Calu3 (cell line): Measurements from ENCODE around the gene ENTREP1. TPM values are rescaled to one million over a fixed set of nuclear protein-coding genes. Genes with fewer than 3 reads are reported as not detected.

Experiments
- BruUV-seq: library from RNA; stranded (reverse); fragments of 400-500 nt; replicated peaks from 2 replicates; lab custom pipeline; 2021; lab: Mats Ljungman, UMichigan
- CTCF ChIA-PET: fragments of 300-600 bp; sonication (Branson Sonifier 250); formaldehyde crosslinking; loops from one replicate; lab custom pipeline; 2022; ENCODE audit warnings: antibody characterized with exemption; lab: Charles Lee
- DNase-seq: peaks from one replicate; pipeline ENCODE4 v3.0.0; 2022
- H3K27ac Mint-ChIP-seq: one replicate; pipeline ENCODE4 v1.8.0; 2022; ENCODE audit warnings: mixed read lengths; ENCODE audit not compliant: unreplicated experiment
- H3K27me3 Mint-ChIP-seq: one replicate; pipeline ENCODE4 v1.8.0; 2022; ENCODE audit warnings: mixed read lengths; ENCODE audit not compliant: unreplicated experiment
- H3K36me3 Mint-ChIP-seq: one replicate; pipeline ENCODE4 v1.8.0; 2022; ENCODE audit warnings: mild to moderate bottlenecking, moderate library complexity, mixed read lengths; ENCODE audit not compliant: insufficient read depth, unreplicated experiment
- H3K4me1 Mint-ChIP-seq: one replicate; pipeline ENCODE4 v1.8.0; 2022; ENCODE audit warnings: mild to moderate bottlenecking, low read depth, mixed read lengths; ENCODE audit not compliant: unreplicated experiment
- H3K4me3 Mint-ChIP-seq: one replicate; pipeline ENCODE4 v1.8.0; 2022; ENCODE audit warnings: mild to moderate bottlenecking, low read depth, moderate library complexity, mixed read lengths; ENCODE audit not compliant: unreplicated experiment
- H3K9me3 Mint-ChIP-seq: one replicate; pipeline ENCODE4 v1.8.0; 2022; ENCODE audit warnings: low read depth, mixed read lengths; ENCODE audit not compliant: unreplicated experiment
- CTCF ChIP-seq: fragments of 200-600 bp; IDR thresholded peaks from one replicate; pipeline ENCODE4 v1.8.0; 2022; ENCODE audit warnings: antibody characterized with exemption; ENCODE audit not compliant: unreplicated experiment
- intact Hi-C: fragments of 100-400 bp; cut with micrococcal nuclease; formaldehyde crosslinking; loops from one replicate; pipeline ENCODE4 v1.10.0; 2022; ENCODE audit not compliant: unreplicated experiment
- total RNA-seq: library from RNA; stranded (reverse); gene quantifications from 2 replicates; pipeline ENCODE4 v1.2.3, GENCODE V29; 2022

ENTREP1 gene
- total RNA-seq, 1 experiment from 2014 or later, result 1.8 TPM

GRCh38 chr9:69386651-69387050, 61.6 kb downstream of the ENTREP1 start:
- Mint-ChIP-seq H3K27ac (no peak overlapping the region), H3K27me3 (no peaks in the 10 kb centered on the region), H3K4me3 (no peak overlapping the region), H3K36me3 (no peaks in the 10 kb centered on the region), H3K4me1 (peaks cover 9% of the 10 kb centered on the region), H3K9me3 (no peaks in the 10 kb centered on the region)
- CTCF ChIA-PET, result no interaction called here
- BruUV-seq, result no TSS peak
- intact Hi-C loops, result no loop called here
- DNase-seq, result no peak
- TF ChIP-seq CTCF, result no peak

- intact Hi-C loops, result no loop called here
- no TSS peak for BruUV-seq
- CTCF ChIA-PET, result no interaction called here
Measured at GRCh38 chr9:69388596-69388995, 63.6 kb downstream of the ENTREP1 start.

GRCh38 chr9:69389437-69389995, 64.5 kb downstream of the ENTREP1 start:
- no peaks in the 10 kb centered on the region for H3K9me3 Mint-ChIP-seq
- H3K4me3 Mint-ChIP-seq, result no peak overlapping the region
- intact Hi-C loops, result no loop called here
- TF ChIP-seq CTCF, result no peak
- no peaks in the 10 kb centered on the region for H3K36me3 Mint-ChIP-seq
- H3K27me3 Mint-ChIP-seq, result no peaks in the 10 kb centered on the region
- CTCF ChIA-PET, result no interaction called here
- no TSS peak for BruUV-seq
- H3K27ac Mint-ChIP-seq, result no peak overlapping the region
- peaks cover 9% of the 10 kb centered on the region for H3K4me1 Mint-ChIP-seq
- no peak for DNase-seq

More at GRCh38 chr9:69388596-69388995, 63.6 kb downstream of the ENTREP1 start:
- Mint-ChIP-seq H3K27ac (no peak overlapping the region), H3K36me3 (no peaks in the 10 kb centered on the region), H3K9me3 (no peaks in the 10 kb centered on the region), H3K4me3 (no peak overlapping the region), H3K27me3 (no peaks in the 10 kb centered on the region), H3K4me1 (peaks cover 9% of the 10 kb centered on the region)
- DNase-seq, result no peak
- no peak for TF ChIP-seq CTCF

- Mint-ChIP-seq H3K27me3 (no peaks in the 10 kb centered on the region), H3K4me1 (peaks cover 9% of the 10 kb centered on the region), H3K4me3 (no peak overlapping the region), H3K9me3 (no peaks in the 10 kb centered on the region), H3K36me3 (no peaks in the 10 kb centered on the region), H3K27ac (no peak overlapping the region)
- CTCF ChIA-PET, result no interaction called here
- no peak for TF ChIP-seq CTCF
- BruUV-seq, result no TSS peak
- DNase-seq, result no peak
- intact Hi-C loops, result no loop called here
Measured at GRCh38 chr9:69391487-69391886, 66.5 kb downstream of the ENTREP1 start.
